ENCODE results near the gene CD164L2.
"Not testable (repeated sequence)": the region's sequence is repeated elsewhere in the genome, so short reads cannot be mapped to it uniquely, and the experiment has no call there.

Gene CD164L2

DNA sequence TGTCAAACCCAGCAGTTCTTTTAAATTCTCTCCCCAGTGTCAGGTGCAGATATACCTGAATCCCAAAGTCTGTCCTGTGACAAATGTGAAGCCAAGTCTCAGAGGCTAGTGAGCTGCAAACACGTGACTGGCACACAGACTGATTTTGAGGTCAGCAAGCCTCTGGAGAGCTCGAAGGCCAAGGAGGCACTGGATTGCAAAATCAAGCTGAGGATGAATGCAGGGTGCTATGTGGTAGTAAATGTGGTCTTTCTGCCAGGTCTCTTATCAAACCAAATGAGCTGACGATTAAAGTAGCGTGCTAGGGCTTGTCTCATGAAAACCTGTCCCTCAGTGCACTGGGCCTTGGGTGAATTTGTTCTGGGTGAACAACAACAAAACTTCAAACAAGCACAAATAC, 29.9 kb upstream of the CD164L2 start:
- DNase-seq (ENCODE audit: extremely low read depth, low read depth) = no peak
- TF ChIP-seq, protein P1, sequence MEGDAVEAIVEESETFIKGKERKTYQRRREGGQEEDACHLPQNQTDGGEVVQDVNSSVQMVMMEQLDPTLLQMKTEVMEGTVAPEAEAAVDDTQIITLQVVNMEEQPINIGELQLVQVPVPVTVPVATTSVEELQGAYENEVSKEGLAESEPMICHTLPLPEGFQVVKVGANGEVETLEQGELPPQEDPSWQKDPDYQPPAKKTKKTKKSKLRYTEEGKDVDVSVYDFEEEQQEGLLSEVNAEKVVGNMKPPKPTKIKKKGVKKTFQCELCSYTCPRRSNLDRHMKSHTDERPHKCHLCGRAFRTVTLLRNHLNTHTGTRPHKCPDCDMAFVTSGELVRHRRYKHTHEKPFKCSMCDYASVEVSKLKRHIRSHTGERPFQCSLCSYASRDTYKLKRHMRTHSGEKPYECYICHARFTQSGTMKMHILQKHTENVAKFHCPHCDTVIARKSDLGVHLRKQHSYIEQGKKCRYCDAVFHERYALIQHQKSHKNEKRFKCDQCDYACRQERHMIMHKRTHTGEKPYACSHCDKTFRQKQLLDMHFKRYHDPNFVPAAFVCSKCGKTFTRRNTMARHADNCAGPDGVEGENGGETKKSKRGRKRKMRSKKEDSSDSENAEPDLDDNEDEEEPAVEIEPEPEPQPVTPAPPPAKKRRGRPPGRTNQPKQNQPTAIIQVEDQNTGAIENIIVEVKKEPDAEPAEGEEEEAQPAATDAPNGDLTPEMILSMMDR (IDR thresholded peaks at IDR 0.05; ENCODE audit: low read depth, low read length, missing control alignments) = no peak
- H3K4me3 ChIP-seq (replicated peaks; ENCODE audit: low read depth, low read length) = no peak overlapping the region

DNA sequence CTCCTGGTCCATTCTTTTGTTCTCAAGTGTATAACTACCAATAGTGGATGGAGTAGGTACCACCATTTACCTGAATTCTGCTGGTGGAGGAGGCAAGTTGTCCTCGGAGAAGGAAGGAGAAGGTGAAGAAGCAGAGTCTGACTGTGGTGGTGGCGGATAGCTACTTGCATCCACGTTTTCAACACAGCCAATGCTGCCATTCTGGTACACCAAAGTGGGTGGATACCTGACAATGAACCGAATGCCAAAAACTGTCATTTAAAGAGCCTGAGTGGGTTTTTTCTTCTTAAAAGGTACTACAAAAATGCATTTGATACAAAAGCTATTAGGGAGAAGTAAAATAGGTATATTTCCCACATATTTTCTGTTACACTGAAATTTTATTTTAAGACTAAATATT, 29.4 kb upstream of the CD164L2 start:
- no peak for DNase-seq (ENCODE audit: extremely low read depth, low read depth)
- H3K4me3 ChIP-seq (replicated peaks; ENCODE audit: low read depth, low read length) = no peak overlapping the region
- TF ChIP-seq, protein P1 (IDR thresholded peaks at IDR 0.05; ENCODE audit: low read depth, low read length, missing control alignments) = no peak

DNA sequence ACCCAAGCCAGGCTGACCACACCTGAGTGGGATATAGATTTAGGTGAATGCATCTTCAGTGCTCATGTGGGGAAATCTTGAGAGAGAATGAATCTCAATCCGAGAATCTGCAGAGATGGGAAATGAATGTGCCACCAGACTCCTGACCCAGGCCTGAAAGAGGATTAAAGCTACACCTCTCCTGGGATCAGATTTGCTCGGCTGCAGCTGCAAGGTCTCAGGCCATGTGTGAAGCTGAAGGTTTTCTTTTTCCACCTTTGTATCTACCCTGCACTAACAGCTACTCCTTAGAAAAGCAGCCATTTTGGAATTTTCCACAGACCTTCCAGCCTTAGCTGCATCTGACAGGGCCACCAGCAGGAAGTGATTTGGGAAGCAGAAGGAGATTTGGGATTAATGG, 27.6 kb upstream of the CD164L2 start:
- no peak overlapping the region for H3K4me3 ChIP-seq (replicated peaks; ENCODE audit: low read depth, low read length)
- DNase-seq (ENCODE audit: extremely low read depth, low read depth) = no peak
- TF ChIP-seq, protein P1 (IDR thresholded peaks at IDR 0.05; ENCODE audit: low read depth, low read length, missing control alignments) = no peak

DNA sequence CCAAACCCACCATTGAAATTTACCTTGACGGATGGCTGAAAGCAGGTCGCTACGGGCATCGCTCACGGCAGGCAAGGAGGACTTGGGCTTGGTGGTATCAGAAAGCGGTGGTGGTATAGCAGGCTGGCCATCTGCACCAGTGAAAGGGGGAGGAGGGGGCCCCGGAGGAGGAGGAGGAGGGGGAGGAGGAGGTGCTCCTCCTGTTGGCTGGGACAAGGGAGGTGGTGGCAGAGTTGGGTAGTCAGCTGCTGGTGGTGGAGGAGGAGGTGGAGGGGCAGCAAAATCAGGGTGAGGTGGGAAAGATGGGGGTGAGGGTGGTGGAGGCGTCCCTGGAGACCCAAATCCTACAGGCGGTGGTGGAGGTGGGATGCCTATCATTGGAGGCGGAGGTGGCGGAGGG, 26.5 kb upstream of the CD164L2 start:
- TF ChIP-seq, protein P1 (IDR thresholded peaks at IDR 0.05; ENCODE audit: low read depth, low read length, missing control alignments) = no peak
- DNase-seq (ENCODE audit: extremely low read depth, low read depth) = no peak
- no peak overlapping the region for H3K4me3 ChIP-seq (replicated peaks; ENCODE audit: low read depth, low read length)

DNA sequence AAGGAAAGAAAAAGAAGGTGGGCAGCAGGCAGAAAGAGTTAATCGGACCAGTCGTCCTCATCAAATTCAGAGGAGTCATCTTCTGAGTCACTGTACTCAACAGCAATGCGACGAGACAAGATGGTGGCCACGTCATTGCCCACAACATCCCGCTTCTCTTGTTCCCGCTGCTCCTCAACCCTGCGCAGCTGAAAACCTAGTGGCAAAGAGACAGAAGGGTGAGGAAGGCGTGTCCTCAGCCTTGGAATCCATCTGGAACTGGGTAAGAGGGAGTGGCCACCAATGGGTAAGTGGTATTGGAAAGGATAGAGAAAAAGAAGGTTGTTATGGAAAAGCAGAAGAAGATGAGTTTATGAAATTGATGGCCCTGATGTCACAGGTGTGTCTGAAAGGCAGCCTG, 25.0 kb upstream of the CD164L2 start:
- DNase-seq (ENCODE audit: extremely low read depth, low read depth) = no peak
- TF ChIP-seq, protein P1 (IDR thresholded peaks at IDR 0.05; ENCODE audit: low read depth, low read length, missing control alignments) = no peak

DNA sequence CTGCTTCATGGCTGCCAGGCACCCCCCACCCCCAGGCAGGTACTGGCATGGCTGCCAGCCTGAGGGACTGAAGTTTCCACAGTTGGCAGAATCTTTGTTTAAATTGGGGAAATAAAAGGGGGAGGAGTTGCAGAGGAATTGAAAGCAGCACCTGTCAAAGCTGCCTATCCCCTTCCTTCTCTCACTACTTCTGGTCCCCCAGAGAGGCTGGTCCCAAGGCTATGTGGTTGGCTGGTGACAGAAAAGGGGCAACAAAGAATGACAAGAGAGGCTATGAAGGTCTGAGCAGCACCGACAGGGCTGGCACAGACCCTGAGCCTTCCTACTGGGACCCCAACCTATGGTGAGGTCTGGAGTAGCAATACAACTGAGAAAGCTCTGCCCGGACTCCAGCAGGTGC, 23.7 kb upstream of the CD164L2 start:
- H3K4me3 ChIP-seq (replicated peaks; ENCODE audit: low read depth, low read length); DNase-seq (ENCODE audit: extremely low read depth, low read depth): not testable (repeated sequence)

More for the DNA sequence above, 25.0 kb upstream of the CD164L2 start:
- no peak overlapping the region for H3K4me3 ChIP-seq (replicated peaks; ENCODE audit: low read depth, low read length)

DNA sequence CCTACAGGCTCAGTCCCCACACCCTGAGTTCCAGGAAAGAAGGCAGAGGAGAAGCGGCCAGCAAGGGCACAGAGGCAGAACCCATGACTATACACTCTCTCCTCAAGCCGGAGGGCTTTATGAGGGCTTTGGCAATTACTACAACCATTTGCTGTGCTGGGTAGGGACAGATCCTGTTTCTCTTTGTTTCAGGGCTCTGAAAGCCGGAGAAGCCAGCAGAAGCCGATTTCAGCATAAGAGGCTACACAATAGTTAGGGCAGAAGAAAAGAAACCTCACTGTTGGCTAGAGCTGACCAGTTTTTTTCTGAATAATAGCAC, 23.2 kb upstream of the CD164L2 start:
- TF ChIP-seq, protein P1 (IDR thresholded peaks at IDR 0.05; ENCODE audit: low read depth, low read length, missing control alignments) = no peak
- H3K4me3 ChIP-seq (replicated peaks; ENCODE audit: low read depth, low read length) = no peak overlapping the region
- DNase-seq (ENCODE audit: extremely low read depth, low read depth) = no peak

DNA sequence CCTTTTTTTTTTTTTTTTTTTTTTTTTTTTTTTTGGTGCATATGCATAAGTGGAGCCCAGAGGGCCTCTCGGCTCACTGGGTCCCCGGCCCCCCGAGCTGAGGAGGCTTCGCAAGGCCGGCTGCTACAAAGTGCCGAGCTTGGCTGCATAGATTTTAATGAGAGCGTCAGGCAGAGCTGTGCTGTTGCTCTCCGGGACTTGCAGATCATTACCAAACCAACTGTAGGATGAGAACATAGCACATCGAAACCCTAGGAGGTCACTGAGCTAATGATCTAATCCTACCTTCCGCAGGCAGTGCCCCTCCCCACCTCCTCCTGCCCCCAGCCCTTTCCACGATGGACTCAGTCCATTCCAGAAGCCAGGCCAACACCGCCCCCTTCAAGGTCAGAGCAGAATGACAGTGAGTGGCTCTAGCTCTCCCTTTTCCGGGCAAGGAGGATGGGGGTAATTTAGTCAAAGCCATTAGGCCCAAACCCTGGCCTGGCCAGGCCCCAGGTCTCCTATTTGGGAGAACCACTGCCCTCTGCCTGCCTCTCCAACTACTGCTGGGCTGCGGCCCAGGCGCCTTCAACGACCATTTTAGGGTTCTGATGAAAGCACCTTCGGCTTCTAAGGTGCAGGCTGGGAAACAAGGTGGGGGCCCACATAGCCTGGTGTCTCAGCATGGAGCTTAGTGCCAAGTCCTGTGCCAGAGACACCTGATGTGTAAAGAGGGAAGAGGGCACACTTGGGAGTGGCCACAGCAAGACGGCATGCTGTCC, 22.6 kb upstream of the CD164L2 start:
- H3K4me3 ChIP-seq (replicated peaks; ENCODE audit: low read depth, low read length); DNase-seq (ENCODE audit: extremely low read depth, low read depth): not testable (repeated sequence)

Data from HFF-Myc (cell line).